Hematopoietic multipotent progenitor cell treated with erythropoietin and hydrocortisone succinate and interleukin-3 and kit ligand, for 17 days (in vitro differentiated cells): ENCODE measurements around the gene NAT14.
"Not testable (repeated sequence)": the region's sequence is repeated elsewhere in the genome, so short reads cannot be mapped to it uniquely, and the experiment has no call there.

Source experiments
- DNase-seq: peaks from one replicate; pipeline ENCODE4 v3.0.0-alpha.2; 2015; ENCODE audit warnings: low spot score

The NAT14 gene, protein sequence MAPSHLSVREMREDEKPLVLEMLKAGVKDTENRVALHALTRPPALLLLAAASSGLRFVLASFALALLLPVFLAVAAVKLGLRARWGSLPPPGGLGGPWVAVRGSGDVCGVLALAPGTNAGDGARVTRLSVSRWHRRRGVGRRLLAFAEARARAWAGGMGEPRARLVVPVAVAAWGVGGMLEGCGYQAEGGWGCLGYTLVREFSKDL

GRCh38 chr19:55484593-55485438 lies at the start of gene NAT14:
NAT14 (plus strand) TSS chr19:55485188; CDS start chr19:55485709, 521 bp downstream.
- DNase-seq = peak; percentile 14

DNA sequence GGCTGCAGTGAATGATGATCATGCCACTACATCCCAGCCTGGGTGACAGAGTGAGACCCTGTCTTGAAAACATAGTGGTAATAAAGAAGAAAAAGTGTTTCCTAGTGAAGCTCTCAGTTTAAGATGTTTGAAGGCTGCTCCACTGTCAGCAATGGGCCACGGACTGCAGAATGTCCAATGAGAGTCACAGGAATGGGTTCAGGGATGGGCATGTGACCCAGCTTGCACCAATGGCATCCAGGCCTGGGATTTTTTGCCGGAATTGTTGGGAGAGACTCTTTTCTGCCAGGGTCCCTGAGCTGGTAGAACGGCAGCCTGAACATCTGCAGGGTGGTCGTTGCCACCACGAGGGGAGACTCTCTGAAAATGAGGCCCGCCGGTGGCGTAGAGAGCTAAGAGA lies 48.1 kb upstream of the NAT14 start:
- no peak for DNase-seq

DNA sequence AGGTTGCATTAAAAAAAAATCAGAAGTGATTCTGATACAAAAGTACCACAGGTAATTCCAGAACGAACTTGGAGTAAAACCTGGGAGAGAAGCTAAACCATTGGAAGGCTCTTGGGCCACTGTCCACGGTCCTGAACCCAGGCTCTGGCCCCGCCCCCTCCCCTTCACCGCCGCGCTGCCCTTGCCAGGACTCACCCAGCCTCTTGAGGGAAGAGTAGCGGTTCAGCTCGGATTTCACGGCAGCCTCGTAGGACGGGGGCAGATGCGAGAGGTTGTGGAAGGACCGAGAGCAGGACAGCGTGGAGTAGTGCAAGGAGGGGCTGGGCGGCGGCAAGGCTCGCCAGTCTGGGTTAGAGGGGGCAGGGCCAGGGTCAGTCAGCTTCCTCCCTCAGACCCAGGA lies 47.6 kb upstream of the NAT14 start:
- DNase-seq = no peak

DNA sequence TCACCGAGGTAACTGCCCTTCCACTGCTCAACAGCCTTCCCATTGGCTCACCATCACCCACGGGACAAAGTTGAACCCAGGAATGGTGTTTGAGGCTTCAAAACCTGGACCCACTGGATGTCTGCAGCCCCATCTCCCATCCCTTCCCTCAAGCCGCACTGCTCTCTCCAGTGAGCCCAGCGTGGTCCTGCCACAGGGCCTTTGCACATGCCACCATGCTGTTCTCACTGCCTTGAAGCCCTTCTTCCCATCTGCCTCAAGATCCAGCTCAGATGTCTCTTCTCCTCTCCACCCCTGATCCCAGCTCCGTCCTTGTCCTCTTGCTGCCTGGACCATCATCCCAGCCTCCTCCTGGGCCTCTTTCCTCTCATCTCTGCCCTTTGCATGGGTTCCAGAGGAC lies 45.9 kb upstream of the NAT14 start:
- DNase-seq = no peak

- DNase-seq = peak; percentile 56
Observed at GRCh38 chr19:55440411-55441105, 44.4 kb upstream of the NAT14 start.

GRCh38 chr19:55441319-55441691 lies 43.7 kb upstream of the NAT14 start:
- DNase-seq = no peak

- DNase-seq = peak; percentile 74
Observed at GRCh38 chr19:55441692-55442321, 43.2 kb upstream of the NAT14 start.

DNA sequence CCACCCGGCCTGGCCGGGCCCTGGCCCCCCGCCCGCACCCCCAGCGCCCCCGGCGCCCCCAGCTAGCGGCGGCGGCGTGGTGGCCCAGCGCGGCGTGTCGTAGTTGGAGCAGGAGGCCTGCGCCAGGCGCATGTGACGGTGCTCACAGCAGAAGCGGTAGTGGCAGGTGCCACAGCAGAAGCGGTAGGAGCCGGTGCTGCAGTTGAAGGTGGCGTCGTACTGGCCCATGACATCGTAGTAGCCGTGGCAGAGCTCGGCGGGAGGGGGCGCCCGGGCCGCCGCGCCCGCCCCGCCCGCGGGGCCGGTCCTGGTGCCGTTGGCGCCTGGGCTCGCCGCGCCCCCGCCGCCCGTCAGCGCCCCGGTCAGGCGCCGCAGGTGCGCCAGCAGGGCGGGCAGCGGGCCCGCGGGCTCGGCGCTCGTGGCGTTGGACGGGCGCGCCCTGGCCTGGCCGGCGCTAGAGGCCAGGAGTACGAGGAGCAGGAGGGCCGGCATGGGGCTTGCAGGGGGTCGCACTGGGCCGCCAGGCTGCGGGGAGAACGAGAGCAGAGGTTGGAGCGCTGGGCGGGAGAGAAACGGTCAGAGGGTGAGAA lies 42.5 kb upstream of the NAT14 start:
- DNase-seq = peak; percentile 52

GRCh38 chr19:55443045-55443823 lies 41.8 kb upstream of the NAT14 start, which contains the start of gene SHISA7:
SHISA7 (minus strand) TSS chr19:55443300; CDS start chr19:55442863, 437 bp downstream.
- DNase-seq = peak; percentile 62

- peak; percentile 75 for DNase-seq
Observed at GRCh38 chr19:55443824-55444480, 41.0 kb upstream of the NAT14 start.

- DNase-seq = no peak
Observed at GRCh38 chr19:55444646-55445045, 40.3 kb upstream of the NAT14 start.

DNA sequence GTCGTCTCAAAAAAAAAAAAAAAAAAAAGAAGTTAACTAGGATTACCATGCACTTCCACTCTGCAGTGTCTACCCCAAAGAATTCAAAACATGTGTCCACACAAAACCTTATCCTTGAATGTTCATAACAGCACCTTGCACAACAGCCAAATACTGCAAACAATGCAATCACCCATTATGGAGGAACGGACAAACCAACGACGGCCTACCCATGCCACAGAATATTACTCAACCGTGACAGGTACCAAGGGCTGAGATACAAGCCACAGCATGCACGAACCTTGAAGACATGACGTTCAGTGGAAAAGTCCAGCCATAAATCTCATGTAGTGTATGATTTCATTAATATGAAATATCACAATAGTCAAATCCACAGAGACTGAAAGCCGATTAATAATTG lies 38.9 kb upstream of the NAT14 start:
- DNase-seq = no peak

DNA sequence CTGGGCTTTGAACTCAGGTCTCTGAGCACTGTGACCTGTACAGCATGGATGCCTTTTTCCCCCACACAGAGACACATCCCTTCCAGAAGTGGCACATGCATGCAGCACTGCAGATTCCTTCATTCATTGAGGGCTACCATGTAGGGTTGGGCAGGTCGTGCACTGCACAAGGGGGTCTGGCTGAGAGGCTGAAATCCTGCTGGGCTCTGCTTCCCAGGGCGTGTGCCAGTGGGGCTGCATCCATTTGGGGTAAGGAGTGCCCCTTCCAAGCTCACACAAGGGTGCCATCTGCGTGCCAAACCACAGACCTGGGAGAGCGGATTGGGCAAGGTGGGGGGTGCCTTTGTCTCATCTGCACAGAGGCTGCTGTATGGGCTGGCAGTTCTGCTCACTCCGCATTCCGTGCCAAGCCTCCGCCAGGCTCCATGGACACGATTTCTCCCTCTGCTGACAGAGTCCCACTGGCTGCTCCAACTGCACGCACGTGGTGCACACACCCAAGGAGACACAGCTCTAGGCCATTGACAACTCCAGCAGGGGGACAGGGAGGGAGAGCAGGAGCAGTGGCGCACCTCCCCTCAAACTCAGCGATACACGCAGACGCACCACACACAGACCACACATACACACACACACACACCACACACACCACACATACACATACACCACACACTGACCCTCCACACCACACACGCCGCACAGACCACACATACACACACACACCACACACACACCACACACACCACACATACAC lies 37.4 kb upstream of the NAT14 start:
- no peak for DNase-seq

- DNase-seq = not testable (repeated sequence)
Observed at GRCh38 chr19:55448175-55448490, 36.9 kb upstream of the NAT14 start.

GRCh38 chr19:55449469-55449868 lies 35.5 kb upstream of the NAT14 start:
- DNase-seq = no peak

DNA sequence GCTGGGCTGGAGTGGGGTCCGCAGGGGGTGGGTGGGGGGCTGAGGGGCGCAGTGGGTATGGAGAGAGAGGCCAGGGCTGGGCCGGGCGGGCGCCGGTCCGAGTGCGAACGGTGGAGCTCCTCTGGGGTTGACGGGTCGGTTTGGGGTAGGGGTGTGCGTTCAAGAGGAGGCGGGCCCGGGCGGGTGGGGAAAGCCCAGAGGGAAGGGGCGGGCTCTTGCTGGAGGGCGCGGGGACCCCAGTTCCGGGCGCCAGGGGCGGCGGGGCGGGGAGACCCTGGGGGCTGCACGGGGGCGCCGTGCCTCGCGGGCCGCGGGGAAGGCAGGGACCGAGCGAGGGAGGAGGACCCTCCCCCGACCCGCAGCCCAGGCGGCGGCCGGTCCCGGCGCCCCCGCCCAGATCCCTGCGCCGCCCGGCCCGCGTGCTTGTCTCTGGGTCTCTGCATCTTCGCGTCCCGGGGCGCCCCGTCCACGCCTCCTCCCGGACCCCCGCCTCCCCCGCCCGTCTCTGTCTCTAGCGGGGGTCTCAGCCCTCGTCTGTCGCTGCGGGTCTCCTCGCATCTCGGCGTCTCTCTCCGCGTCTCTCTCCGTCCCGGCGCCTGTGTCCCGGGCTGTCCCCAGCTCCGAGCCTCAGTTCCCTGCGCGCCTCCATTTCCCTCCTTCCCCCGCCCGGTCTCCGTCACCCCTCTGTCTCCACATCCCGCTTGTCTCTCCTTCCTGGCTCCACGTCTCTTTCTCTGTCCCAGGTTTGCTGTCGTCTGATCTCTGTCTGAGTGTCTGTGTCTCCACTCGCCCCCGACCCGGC lies 33.6 kb upstream of the NAT14 start:
- no peak for DNase-seq

DNA sequence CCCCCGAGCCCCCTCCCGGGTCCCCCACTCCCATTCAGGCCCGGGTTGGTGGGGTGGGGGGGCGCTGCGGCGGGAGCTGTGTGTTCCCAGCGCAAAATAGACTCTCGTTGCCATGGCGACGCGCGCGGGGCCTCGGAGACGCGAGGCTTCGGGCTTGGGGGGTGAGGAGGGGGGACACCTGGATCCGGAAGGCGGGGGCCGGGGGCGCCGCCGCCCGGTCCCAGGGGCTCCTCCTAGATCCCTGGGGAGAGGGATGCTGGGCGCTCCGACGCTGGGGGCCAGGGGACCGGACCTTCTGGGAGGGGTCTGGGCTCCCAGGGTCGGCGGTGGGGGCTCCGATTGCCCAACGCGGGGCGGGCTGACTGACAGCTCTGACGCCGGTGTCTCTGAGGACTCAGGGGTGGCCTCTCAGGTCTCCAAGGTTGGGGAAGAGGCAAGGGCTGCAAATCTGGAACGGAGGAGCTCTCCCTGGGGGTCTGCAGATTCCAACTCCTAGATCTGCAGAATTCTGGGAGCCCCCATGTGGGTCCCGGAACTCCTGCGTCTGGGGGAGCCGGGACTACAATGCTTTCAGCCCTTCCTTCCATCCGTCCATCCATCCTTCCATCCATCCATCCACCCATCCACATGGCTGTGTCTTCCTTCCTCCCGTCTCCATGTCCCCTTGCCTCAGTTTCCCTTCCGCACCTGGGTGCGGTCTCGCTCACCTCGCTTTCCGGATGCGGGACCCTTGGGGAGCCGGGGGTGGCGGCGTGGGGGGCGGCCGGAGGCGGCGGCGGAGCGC lies 32.8 kb upstream of the NAT14 start:
- no peak for DNase-seq

DNA sequence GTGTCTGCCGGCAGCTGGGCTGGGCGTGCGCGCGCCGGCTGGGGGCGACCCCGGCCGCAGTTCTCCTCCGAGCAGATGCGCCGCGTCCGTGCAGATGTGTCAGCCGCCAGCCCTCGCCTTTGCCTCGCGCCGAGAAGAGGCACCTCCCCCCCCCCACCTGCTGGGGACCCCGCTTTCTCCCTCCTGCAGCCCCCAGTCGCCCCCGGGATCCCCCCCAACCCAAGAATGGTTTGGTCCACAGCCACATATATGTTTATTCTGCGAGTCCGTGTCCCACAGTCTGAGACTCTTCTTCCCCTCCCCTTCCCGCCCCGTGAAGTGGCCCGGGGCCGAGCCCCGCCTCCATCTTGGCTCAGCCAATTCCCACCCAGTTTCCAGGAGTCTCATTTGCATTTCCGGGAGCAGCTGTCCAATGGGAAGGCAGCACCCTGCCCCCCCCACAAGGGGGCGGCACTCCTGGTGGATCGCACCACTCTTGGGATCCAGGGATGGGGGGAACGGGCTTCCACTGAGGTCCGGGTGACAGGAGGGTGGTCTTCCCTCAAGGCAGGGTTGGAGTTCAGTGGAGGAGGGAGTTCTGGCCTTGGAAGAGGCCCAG lies 32.1 kb upstream of the NAT14 start:
- peak; percentile 70 for DNase-seq
